Right atrium auricular region (tissue), 2 donors: Measurements from ENCODE around the gene BMP7. TPM values are rescaled to one million over a fixed set of nuclear protein-coding genes. Genes with fewer than 3 reads are reported as not detected.
"Not testable (repeated sequence)": the region's sequence is repeated elsewhere in the genome, so short reads cannot be mapped to it uniquely, and the experiment has no call there.

Experiments used
- DNase-seq: peaks from one replicate; pipeline ENCODE4 v3.0.0-alpha.2; 2019; ENCODE audit warnings: low spot score
- H3K27ac ChIP-seq, 2 donors: fragments of 200-600 bp; sonication (generic); 1 replicate in 1 of 2; 2 replicates in 1 of 2; pipeline ENCODE4 v1.5.1; 2016 to 2019
- H3K27me3 ChIP-seq, 2 donors: fragments of 200-600 bp; sonication (generic); one replicate each; pipeline versions ENCODE4 v1.5.1 to v1.6.0; 2017 to 2019
- H3K36me3 ChIP-seq: fragments of 200-600 bp; sonication (generic); one replicate; pipeline ENCODE4 v1.5.1; 2016
- H3K4me1 ChIP-seq, 2 donors: fragments of 200-600 bp; sonication (generic); one replicate each; pipeline versions ENCODE4 v1.5.1 to v1.6.0; 2017 to 2019
- H3K4me3 ChIP-seq, 2 donors: fragments of 200-600 bp; sonication (generic); 1 replicate in 1 of 2; 2 replicates in 1 of 2; pipeline ENCODE4 v1.5.1; 2017 to 2019; ENCODE audit warnings: mild to moderate bottlenecking in 1 of 2, moderate library complexity in 1 of 2
- H3K9me3 ChIP-seq, 2 donors: fragments of 200-600 bp; sonication (generic); one replicate each; pipeline ENCODE4 v1.5.1; 2019
- total RNA-seq, 2 donors: library from RNA; depleted of rRNA; stranded (reverse); fragments of >200 nt; gene quantifications; one replicate each; pipeline ENCODE4 v1.1.0, GENCODE V29; 2016
- TF ChIP-seq, protein P1 (sequence below), 2 donors: fragments of 200-600 bp; sonication (generic); IDR thresholded peaks; one replicate each; pipeline ENCODE4 v1.5.1; 2019; ENCODE audit warnings: antibody characterized with exemption in 2 of 2

BMP7 gene
- total RNA-seq, 2 donors from 2014 or later, result 15.1 to 23.0 TPM

DNA sequence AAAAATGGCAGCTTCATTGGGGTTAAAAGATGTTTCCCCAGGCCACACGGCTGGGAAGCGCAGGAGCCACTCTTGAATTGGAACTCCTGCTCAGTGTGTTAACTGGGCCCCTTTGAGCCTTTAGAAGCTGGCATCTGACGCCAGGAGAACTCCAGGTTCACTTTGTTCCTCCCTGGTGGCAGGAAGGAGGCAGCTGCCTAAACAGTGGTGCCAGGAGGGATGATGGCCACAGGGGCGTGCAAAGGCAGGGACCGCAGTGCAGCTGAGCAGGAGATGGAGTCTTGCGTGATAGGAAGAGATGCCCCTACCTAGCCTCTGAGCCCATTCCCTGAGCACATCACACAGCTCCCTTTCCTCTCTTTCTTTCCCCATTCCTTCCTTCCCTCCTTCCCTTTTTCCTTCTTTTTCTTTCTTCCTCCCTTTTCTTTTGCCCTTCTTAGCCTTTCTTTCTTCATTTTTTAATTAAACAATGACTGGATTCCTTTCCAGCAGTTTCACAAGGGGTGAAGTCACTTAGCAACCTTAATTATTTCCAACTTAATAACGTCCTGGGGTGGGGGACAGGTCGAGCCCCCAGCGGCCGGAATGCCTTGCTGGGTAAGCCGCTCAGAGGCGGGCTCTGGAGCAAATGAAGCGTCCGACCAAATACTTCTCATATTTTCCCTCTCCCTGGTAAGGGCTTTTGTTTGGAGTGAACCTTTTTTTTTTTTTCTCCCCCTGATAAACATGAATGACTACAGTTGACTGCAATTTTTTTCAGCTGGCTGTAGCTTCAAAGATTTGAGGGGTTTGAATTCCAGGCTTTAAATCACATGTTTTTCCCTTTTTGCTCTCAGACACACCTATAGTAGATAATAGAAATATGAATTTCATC, 20.8 kb upstream of the BMP7 start:
- Histone ChIP-seq H3K9me3 (no peaks in the 10 kb centered on the region), H3K4me1 (peaks cover 0 to 8% of the 10 kb centered on the region in 2 donors), H3K27me3 (no peaks in the 10 kb centered on the region), H3K36me3 (no peaks in the 10 kb centered on the region), H3K27ac (no peak overlapping the region), H3K4me3 (no peak overlapping the region)
- TF ChIP-seq, protein P1, sequence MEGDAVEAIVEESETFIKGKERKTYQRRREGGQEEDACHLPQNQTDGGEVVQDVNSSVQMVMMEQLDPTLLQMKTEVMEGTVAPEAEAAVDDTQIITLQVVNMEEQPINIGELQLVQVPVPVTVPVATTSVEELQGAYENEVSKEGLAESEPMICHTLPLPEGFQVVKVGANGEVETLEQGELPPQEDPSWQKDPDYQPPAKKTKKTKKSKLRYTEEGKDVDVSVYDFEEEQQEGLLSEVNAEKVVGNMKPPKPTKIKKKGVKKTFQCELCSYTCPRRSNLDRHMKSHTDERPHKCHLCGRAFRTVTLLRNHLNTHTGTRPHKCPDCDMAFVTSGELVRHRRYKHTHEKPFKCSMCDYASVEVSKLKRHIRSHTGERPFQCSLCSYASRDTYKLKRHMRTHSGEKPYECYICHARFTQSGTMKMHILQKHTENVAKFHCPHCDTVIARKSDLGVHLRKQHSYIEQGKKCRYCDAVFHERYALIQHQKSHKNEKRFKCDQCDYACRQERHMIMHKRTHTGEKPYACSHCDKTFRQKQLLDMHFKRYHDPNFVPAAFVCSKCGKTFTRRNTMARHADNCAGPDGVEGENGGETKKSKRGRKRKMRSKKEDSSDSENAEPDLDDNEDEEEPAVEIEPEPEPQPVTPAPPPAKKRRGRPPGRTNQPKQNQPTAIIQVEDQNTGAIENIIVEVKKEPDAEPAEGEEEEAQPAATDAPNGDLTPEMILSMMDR (IDR thresholded peaks at IDR 0.05), result no peak
- DNase-seq, result no peak

DNA sequence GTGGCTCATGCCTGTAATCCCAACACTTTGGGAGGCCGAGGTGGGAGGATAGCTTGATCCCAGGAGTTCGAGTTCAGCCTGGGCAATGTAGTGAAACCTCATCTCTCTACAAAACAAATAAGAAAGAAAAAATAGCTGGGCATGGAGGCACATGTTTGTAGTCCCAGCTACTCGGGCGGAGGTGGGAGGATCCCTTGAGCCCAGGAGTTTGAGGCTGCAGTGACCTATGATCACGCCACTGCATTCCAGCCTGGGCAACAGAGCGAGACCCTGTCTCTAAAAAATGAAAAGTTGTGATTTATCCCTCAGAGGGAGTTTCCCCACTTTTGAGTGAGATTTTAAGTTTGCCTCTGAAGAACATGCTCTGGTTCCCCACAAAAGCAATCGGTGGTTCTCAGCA, 17.4 kb upstream of the BMP7 start:
- peaks cover 0 to 8% of the 10 kb centered on the region in 2 donors for H3K4me1 ChIP-seq
- TF ChIP-seq, protein P1 (IDR thresholded peaks at IDR 0.05), result no peak
- no peaks in the 10 kb centered on the region for H3K36me3 ChIP-seq
- no peak overlapping the region for H3K4me3 ChIP-seq
- no peaks in the 10 kb centered on the region for H3K9me3 ChIP-seq
- DNase-seq, result no peak
- no peaks in the 10 kb centered on the region for H3K27me3 ChIP-seq
- no peak overlapping the region for H3K27ac ChIP-seq

DNA sequence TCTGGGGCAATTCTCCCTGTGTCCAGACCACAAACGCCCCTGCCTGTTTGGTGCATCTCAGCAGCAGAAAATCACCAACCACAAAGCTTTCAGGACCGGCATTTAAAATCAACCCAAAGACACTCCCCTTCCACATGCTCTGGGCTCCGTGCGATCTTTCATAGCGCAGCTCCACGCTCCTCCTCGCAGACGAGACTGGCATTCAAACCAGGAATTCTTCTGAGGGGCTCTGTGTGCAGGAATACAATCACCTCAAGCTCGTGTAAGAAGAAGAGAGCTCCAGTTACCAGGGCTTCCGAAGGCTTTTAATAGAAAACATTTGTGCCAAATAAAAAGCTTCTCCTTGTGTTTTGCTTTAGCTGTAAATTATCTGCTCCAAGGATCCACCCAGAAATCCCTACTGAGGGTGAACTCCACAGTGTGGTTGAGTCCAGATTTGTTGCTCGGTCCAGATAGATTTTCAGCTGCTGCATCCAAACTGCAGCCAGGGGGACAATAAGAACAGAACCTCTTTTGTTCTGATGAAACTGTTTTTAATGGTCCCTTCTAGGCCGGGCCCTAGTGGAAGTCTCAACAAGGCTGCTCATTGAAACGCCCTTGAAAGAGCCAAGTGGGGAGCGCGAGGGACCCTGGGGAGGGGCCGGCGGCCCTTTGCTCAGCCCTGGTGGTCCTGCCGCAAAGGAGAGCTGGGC, 16.4 kb upstream of the BMP7 start:
- Histone ChIP-seq H3K4me3 (no peak overlapping the region), H3K9me3 (no peaks in the 10 kb centered on the region), H3K4me1 (peaks cover 0 to 4% of the 10 kb centered on the region in 2 donors), H3K36me3 (no peaks in the 10 kb centered on the region), H3K27me3 (no peaks in the 10 kb centered on the region), H3K27ac (no peak overlapping the region)
- DNase-seq, result no peak
- TF ChIP-seq, protein P1 (IDR thresholded peaks at IDR 0.05), result no peak

DNA sequence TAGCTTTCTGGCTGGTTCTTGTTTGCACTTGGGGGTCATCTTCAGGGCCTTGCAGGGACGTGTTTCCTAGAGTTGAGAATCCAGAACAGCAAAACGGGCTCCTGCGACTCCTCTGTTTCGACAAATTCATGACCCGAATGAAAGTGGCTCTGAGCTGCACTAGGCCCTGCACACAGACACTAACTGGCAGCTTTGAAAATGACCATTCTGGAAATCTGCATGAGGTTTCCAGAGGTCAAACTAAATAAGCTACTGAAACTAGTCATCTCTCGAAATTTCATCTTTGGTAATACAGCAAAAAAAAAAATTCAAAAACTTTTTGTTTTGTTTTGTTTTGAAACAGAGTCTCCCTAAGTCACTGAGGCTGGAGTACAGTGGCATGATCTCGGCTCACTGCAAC, 15.5 kb upstream of the BMP7 start:
- Histone ChIP-seq H3K4me3 (no peak overlapping the region), H3K4me1 (no peaks in the 10 kb centered on the region), H3K9me3 (no peaks in the 10 kb centered on the region), H3K27ac (no peak overlapping the region), H3K36me3 (no peaks in the 10 kb centered on the region), H3K27me3 (no peaks in the 10 kb centered on the region)
- DNase-seq, result no peak
- TF ChIP-seq, protein P1 (IDR thresholded peaks at IDR 0.05), result no peak

DNA sequence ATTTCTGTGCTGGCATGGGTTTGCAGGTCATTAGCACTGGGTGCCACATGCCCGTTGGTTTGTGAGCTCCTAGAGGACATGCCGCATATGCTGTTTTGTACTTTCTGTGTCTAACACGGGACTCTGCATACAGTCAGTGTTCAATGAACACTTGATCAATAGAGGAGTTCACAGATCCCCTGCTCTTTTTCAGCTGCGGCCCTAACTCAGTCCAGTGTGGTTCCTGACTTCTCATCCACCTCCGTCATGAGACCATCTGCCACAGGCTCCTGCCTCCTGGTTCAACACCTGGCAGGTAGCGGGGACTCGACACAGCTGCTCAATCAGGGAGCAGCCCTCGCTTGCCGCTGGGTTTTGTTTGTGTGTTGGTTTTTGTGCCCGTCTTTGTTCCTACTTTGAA, 13.8 kb upstream of the BMP7 start:
- no peaks in the 10 kb centered on the region for H3K9me3 ChIP-seq
- TF ChIP-seq, protein P1 (IDR thresholded peaks at IDR 0.05), result no peak
- H3K27me3 ChIP-seq, result no peaks in the 10 kb centered on the region

DNA sequence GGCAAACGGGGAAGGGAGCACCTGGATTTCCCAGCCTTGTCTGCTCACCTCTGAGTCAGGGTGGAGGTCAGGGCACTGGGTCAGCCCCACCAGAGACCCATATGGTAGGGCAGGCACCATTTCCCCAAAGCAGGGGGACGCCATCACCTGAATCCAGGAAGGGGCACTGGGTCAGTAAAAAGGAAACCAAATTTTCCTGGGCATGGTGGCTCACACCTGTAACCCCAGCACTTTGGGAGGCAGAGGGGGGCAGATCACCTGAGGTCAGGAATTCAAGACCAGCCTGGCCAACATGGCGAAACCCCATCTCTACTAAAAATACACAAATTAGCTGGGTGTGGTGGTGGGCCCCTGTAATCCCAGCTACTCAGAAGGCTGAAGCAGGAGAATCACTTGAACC, 13.1 kb upstream of the BMP7 start:
- DNase-seq, H3K4me1 ChIP-seq, H3K36me3 ChIP-seq, H3K9me3 ChIP-seq, H3K27ac ChIP-seq, H3K27me3 ChIP-seq, H3K4me3 ChIP-seq: not testable (repeated sequence)

More for the DNA sequence above, 13.8 kb upstream of the BMP7 start:
- no peaks in the 10 kb centered on the region for H3K36me3 ChIP-seq
- no peak overlapping the region for H3K4me3 ChIP-seq
- no peak for DNase-seq
- H3K4me1 ChIP-seq, result no peaks in the 10 kb centered on the region
- no peak overlapping the region for H3K27ac ChIP-seq
